Measurements from ENCODE around the gene PTCD3. TPM values are rescaled to one million over a fixed set of nuclear protein-coding genes. Genes with fewer than 3 reads are reported as not detected.

The PTCD3 gene
- polyA plus RNA-seq, 3 donors, result 10.2 to 31.9 (median 14.6) TPM

GRCh38 chr2:86138736-86139625, 32.9 kb downstream of the PTCD3 start:
- H3K27ac ChIP-seq (ENCODE audit: low read depth, low read length), result no peak overlapping the region
- WGBS, 3 donors, result 96 to 97% (median 96%) methylated on average over 7 of the region's 7 CpGs

- H3K27ac ChIP-seq (ENCODE audit: low read depth, low read length), result no peak overlapping the region
- 85 to 98% (median 94%) methylated on average over 4 of the region's 4 CpGs for WGBS, 3 donors
These were observed 33.9 kb downstream of the PTCD3 start for GRCh38 chr2:86139981-86140380.

GRCh38 chr2:86140969-86141392, 34.9 kb downstream of the PTCD3 start:
- H3K27ac ChIP-seq (ENCODE audit: low read depth, low read length), result no peak overlapping the region
- 72 to 80% (median 73%) methylated on average over 4 of the region's 4 CpGs for WGBS, 3 donors

- H3K27ac ChIP-seq (ENCODE audit: low read depth, low read length), result no peak overlapping the region
- whole genome bisulfite sequencing, 3 donors, result 47 to 74% (median 57%) methylated on average over 3 of the region's 3 CpGs
These were observed 36.6 kb downstream of the PTCD3 start for GRCh38 chr2:86142436-86143257.

GRCh38 chr2:86143307-86143706, 37.3 kb downstream of the PTCD3 start:
- WGBS, 3 donors, result 79 to 92% (median 84%) methylated on average over 6 of the region's 6 CpGs
- no peak overlapping the region for H3K27ac ChIP-seq (ENCODE audit: low read depth, low read length)

GRCh38 chr2:86143926-86144685, 38.1 kb downstream of the PTCD3 start:
- H3K27ac ChIP-seq (ENCODE audit: low read depth, low read length), result no peak overlapping the region
- WGBS, 3 donors, result 84 to 90% (median 86%) methylated on average over 14 of the region's 14 CpGs

GRCh38 chr2:86147793-86148192, 41.8 kb downstream of the PTCD3 start:
- H3K27ac ChIP-seq (ENCODE audit: low read depth, low read length), result no peak overlapping the region
- 76 to 98% (median 89%) methylated on average over 2 of the region's 2 CpGs for WGBS, 3 donors

- H3K27ac ChIP-seq (ENCODE audit: low read depth, low read length), result no peak overlapping the region
- 88 to 93% (median 92%) methylated on average over 2 of the region's 2 CpGs for WGBS, 3 donors
These were observed 44.5 kb downstream of the PTCD3 start for GRCh38 chr2:86150502-86150901.

- WGBS, 3 donors, result 64 to 90% (median 85%) methylated on average over 2 of the region's 2 CpGs
- H3K27ac ChIP-seq (ENCODE audit: low read depth, low read length), result no peak overlapping the region
These were observed 51.0 kb downstream of the PTCD3 start for GRCh38 chr2:86157009-86157556.

- H3K27ac ChIP-seq (ENCODE audit: low read depth, low read length), result no peak overlapping the region
- 88 to 96% (median 88%) methylated on average over 4 of the region's 4 CpGs for WGBS, 3 donors
These were observed 52.3 kb downstream of the PTCD3 start for GRCh38 chr2:86158286-86158685.

GRCh38 chr2:86160156-86160952, 54.3 kb downstream of the PTCD3 start:
- no peak overlapping the region for H3K27ac ChIP-seq (ENCODE audit: low read depth, low read length)
- whole genome bisulfite sequencing, 3 donors, result 86 to 88% (median 88%) methylated on average over 6 of the region's 6 CpGs

GRCh38 chr2:86170449-86170848, 64.4 kb downstream of the PTCD3 start:
- no peak overlapping the region for H3K27ac ChIP-seq (ENCODE audit: low read depth, low read length)
- 88 to 97% (median 91%) methylated on average over 4 of the region's 4 CpGs for WGBS, 3 donors

GRCh38 chr2:86171295-86171694, 65.3 kb downstream of the PTCD3 start:
- no peak overlapping the region for H3K27ac ChIP-seq (ENCODE audit: low read depth, low read length)
- 81 to 94% (median 92%) methylated on average over 3 of the region's 3 CpGs for WGBS, 3 donors

- WGBS, 3 donors, result 72 to 95% (median 90%) methylated on average over 2 of the region's 2 CpGs
- H3K27ac ChIP-seq (ENCODE audit: low read depth, low read length), result no peak overlapping the region
These were observed 66.6 kb downstream of the PTCD3 start for GRCh38 chr2:86172610-86173009.

GRCh38 chr2:86174445-86174844, 68.4 kb downstream of the PTCD3 start:
- no peak overlapping the region for H3K27ac ChIP-seq (ENCODE audit: low read depth, low read length)
- WGBS, 3 donors, result 47 to 90% (median 49%) methylated on average over 2 of the region's 2 CpGs

GRCh38 chr2:86175828-86176227, 69.8 kb downstream of the PTCD3 start:
- H3K27ac ChIP-seq (ENCODE audit: low read depth, low read length), result no peak overlapping the region
- WGBS, 3 donors, result 79 to 100% (median 86%) methylated on average over 1 of the region's 1 CpG

- H3K27ac ChIP-seq (ENCODE audit: low read depth, low read length), result no peak overlapping the region
These were observed 70.6 kb downstream of the PTCD3 start for GRCh38 chr2:86176597-86176996.

All from adipose tissue (tissue), 3 donors.